ENCODE measurements around the gene EDARADD.

DNA sequence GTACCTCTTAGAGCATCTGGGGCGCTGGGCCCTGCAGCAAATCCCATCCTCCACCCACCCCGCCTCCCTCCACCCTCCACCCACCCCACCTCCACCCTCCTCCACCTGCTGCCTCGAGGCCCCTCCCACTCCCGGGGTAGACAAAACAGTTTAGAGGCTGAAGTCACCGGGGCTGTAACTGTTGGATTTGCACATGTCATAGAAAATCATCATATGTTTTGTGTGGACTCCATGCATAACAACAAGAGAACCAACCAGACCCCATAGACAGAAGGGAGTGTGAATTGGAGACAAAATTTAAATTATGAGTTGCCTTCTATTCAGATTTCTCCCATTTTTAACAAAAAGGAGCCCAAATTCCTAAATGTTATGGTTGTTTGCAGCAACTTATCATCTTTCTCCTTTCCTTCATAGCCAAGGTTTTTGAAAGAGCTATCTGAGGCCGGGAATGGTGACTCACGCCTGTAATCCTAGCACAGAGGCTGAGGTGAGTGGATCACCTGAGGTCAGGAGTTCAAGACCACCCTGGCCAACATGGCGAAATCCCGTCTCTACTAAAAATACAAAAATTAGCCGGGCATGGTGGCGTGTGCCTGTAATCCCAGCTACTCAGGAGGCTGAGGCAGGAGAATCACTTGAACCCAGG is 101.5 kb downstream of the EDARADD start:
- no peak for TF ChIP-seq CTCF (IDR thresholded peaks at IDR 0.05)
- TF ChIP-seq POLR2A (IDR thresholded peaks at IDR 0.05), result no peak
